Dermis microvascular lymphatic vessel endothelial cell (primary cell): ENCODE data around the gene MAD1L1. TPM values are rescaled to one million over a fixed set of nuclear protein-coding genes. Genes with fewer than 3 reads are reported as not detected.

ENCODE experiments used
- DNase-seq, 2 donors: peaks; one replicate each; pipeline versions ENCODE4 v3.0.0 to v3.0.0-alpha.2; 2010; ENCODE audit warnings: low read depth in 2 of 2
- total RNA-seq: library from RNA; depleted of rRNA; stranded (reverse); fragments of >200 nt; gene quantifications from 2 replicates; pipeline ENCODE4 v1.2.1, GENCODE V29; 2014

Gene MAD1L1
- total RNA-seq, 1 donor from 2014 or later = 41.1 TPM

- no peak for DNase-seq
Measured at GRCh38 chr7:2016761-2017480, 215.8 kb downstream of the MAD1L1 start.

- DNase-seq = no peak
Measured at GRCh38 chr7:2016021-2016631, 216.6 kb downstream of the MAD1L1 start.

GRCh38 chr7:2015251-2015871, 217.4 kb downstream of the MAD1L1 start:
- no peak for DNase-seq

- DNase-seq = no peak
Measured at GRCh38 chr7:2014391-2015241, 218.1 kb downstream of the MAD1L1 start.

- DNase-seq = no peak
Measured at GRCh38 chr7:2013381-2014311, 219.1 kb downstream of the MAD1L1 start.

- DNase-seq = no peak
Measured at GRCh38 chr7:2012981-2013380, 219.8 kb downstream of the MAD1L1 start.

GRCh38 chr7:2012044-2012900, 220.5 kb downstream of the MAD1L1 start:
- DNase-seq = no peak

- DNase-seq = no peak
Measured at GRCh38 chr7:2011266-2012043, 221.3 kb downstream of the MAD1L1 start.

GRCh38 chr7:2010551-2011265, 222.0 kb downstream of the MAD1L1 start:
- DNase-seq = no peak

GRCh38 chr7:2010101-2010500, 222.6 kb downstream of the MAD1L1 start:
- DNase-seq = no peak

- DNase-seq = no peak
Measured at GRCh38 chr7:2009541-2010001, 223.2 kb downstream of the MAD1L1 start.

- no peak for DNase-seq
Measured at GRCh38 chr7:2008936-2009540, 223.7 kb downstream of the MAD1L1 start.

- DNase-seq = no peak
Measured at GRCh38 chr7:2008101-2008935, 224.4 kb downstream of the MAD1L1 start.

GRCh38 chr7:2007551-2007950, 225.2 kb downstream of the MAD1L1 start:
- DNase-seq = no peak

- no peak for DNase-seq
Measured at GRCh38 chr7:2006921-2007381, 225.8 kb downstream of the MAD1L1 start.

GRCh38 chr7:2006231-2006771, 226.4 kb downstream of the MAD1L1 start:
- no peak for DNase-seq

- no peak for DNase-seq
Measured at GRCh38 chr7:2005786-2006185, 227.0 kb downstream of the MAD1L1 start.
